Natural killer cell treated with Interleukin-12 subunit alpha and Interleukin-12 subunit beta and Interleukin-15 and Interleukin-18, amount 100 ng/mL, for 72 hours (primary cell): ENCODE results near the gene MORC2. TPM values are rescaled to one million over a fixed set of nuclear protein-coding genes. Genes with fewer than 3 reads are reported as not detected.

Experiments
- ATAC-seq, 2 donors: fragments of 150-1000 bp; cut with Tn5 transposase in 1 of 2; sonication (Bioruptor Pico), chemical (Tn5 transposase) in 1 of 2; 2 replicates each; pipeline ENCODE4 v1.10.0; 2021
- DNase-seq: peaks from one replicate; pipeline ENCODE4 v3.0.0; 2022; ENCODE audit warnings: low spot score
- H3K27ac Mint-ChIP-seq, 2 donors: 1 replicate in 1 of 2; 2 replicates in 1 of 2; pipeline ENCODE4 v1.8.0; 2022; ENCODE audit warnings: mixed read lengths in 2 of 2, mild to moderate bottlenecking in 1 of 2, moderate library complexity in 1 of 2
- H3K27me3 Mint-ChIP-seq, 2 donors: 1 replicate in 1 of 2; 2 replicates in 1 of 2; pipeline ENCODE4 v1.8.0; 2022; ENCODE audit warnings: mixed read lengths in 2 of 2
- H3K36me3 Mint-ChIP-seq: one replicate; pipeline ENCODE4 v1.8.0; 2022; ENCODE audit warnings: mixed read lengths
- H3K4me1 Mint-ChIP-seq, 2 donors: 1 replicate in 1 of 2; 2 replicates in 1 of 2; pipeline ENCODE4 v1.8.0; 2022; ENCODE audit warnings: low read depth in 2 of 2, mixed read lengths in 2 of 2, mild to moderate bottlenecking in 1 of 2
- H3K4me3 Mint-ChIP-seq: one replicate; pipeline ENCODE4 v1.8.0; 2022; ENCODE audit warnings: mixed read lengths
- H3K9me3 Mint-ChIP-seq: 2 replicates; pipeline ENCODE4 v1.8.0; 2022; ENCODE audit warnings: mixed read lengths
- total RNA-seq, 2 donors: library from RNA; stranded (reverse); gene quantifications; one replicate each; pipeline ENCODE4 v1.2.3, GENCODE V29; 2022

MORC2 gene
- total RNA-seq, 2 donors from 2014 or later = 23.6 to 30.4 TPM

- Mint-ChIP-seq H3K4me1 (peaks cover 12 to 15% of the 10 kb centered on the region in 2 donors), H3K4me3 (peak overlapping the region; percentile 11), H3K27ac (no peak overlapping the region), H3K27me3 (no peaks in the 10 kb centered on the region), H3K36me3 (peaks cover 61% of the 10 kb centered on the region), H3K9me3 (peaks cover 29% of the 10 kb centered on the region)
- ATAC-seq = peak in 1 of 2 donors; percentile 41
- no peak for DNase-seq
These were observed 9.9 kb upstream of the MORC2 start for GRCh38 chr22:30978304-30978962.

GRCh38 chr22:30970356-30970746 lies 1.8 kb upstream of the MORC2 start:
- H3K27ac Mint-ChIP-seq = peak overlapping the region; percentile 89 to 91
- H3K27me3 Mint-ChIP-seq = no peaks in the 10 kb centered on the region
- H3K36me3 Mint-ChIP-seq = peaks cover 52% of the 10 kb centered on the region
- no peak for DNase-seq
- no peak for ATAC-seq
- H3K4me1 Mint-ChIP-seq = peaks cover 29 to 34% of the 10 kb centered on the region in 2 donors
- H3K4me3 Mint-ChIP-seq = peak overlapping the region; percentile 96
- H3K9me3 Mint-ChIP-seq = peaks cover 7% of the 10 kb centered on the region

- Mint-ChIP-seq H3K4me1 (peaks cover 34 to 35% of the 10 kb centered on the region in 2 donors), H3K27ac (peak overlapping the region; percentile 89 to 91), H3K36me3 (peaks cover 46% of the 10 kb centered on the region), H3K9me3 (peaks cover 5% of the 10 kb centered on the region), H3K27me3 (no peaks in the 10 kb centered on the region), H3K4me3 (peak overlapping the region; percentile 96)
- ATAC-seq (peak; percentile 48 to 50), DNase-seq (peak; percentile 66)
These were observed 1.2 kb upstream of the MORC2 start for GRCh38 chr22:30969532-30970355.

- DNase-seq = peak; percentile 99
- peaks cover 31 to 35% of the 10 kb centered on the region in 2 donors for H3K4me1 Mint-ChIP-seq
- H3K9me3 Mint-ChIP-seq = peaks cover 5% of the 10 kb centered on the region
These were observed 454 bp upstream of the MORC2 start, which contains the start of gene TUG1 for GRCh38 chr22:30968924-30969531. TSS of gene TUG1 (plus strand) at chr22:30969265.

GRCh38 chr22:30964858-30965257 lies 3.7 kb downstream of the MORC2 start:
- H3K27ac Mint-ChIP-seq = no peak overlapping the region
- DNase-seq = no peak
- peaks cover 8 to 13% of the 10 kb centered on the region in 2 donors for H3K4me1 Mint-ChIP-seq
- H3K9me3 Mint-ChIP-seq = no peaks in the 10 kb centered on the region
- H3K36me3 Mint-ChIP-seq = peaks cover 7% of the 10 kb centered on the region
- H3K4me3 Mint-ChIP-seq = no peak overlapping the region
- ATAC-seq = no peak
- no peaks in the 10 kb centered on the region for H3K27me3 Mint-ChIP-seq

More at GRCh38 chr22:30968924-30969531, 454 bp upstream of the MORC2 start, which contains the start of gene TUG1:
- ATAC-seq = peak; percentile 95 to 96
- Mint-ChIP-seq H3K4me3 (peak within 1 kb of the TSS; percentile 96), H3K27ac (peak within 1 kb of the TSS; percentile 89 to 91), H3K36me3 (peaks cover 39% of the 10 kb centered on the region), H3K27me3 (no peaks in the 10 kb centered on the region)

GRCh38 chr22:30955153-30955552 lies 13.4 kb downstream of the MORC2 start:
- ATAC-seq (no peak), DNase-seq (no peak)
- no peak overlapping the region for H3K27ac Mint-ChIP-seq

GRCh38 chr22:30953206-30953605 lies 15.4 kb downstream of the MORC2 start:
- Mint-ChIP-seq H3K9me3 (no peaks in the 10 kb centered on the region), H3K27ac (no peak overlapping the region), H3K4me3 (no peak overlapping the region), H3K4me1 (peaks cover 7 to 13% of the 10 kb centered on the region in 2 donors), H3K36me3 (no peaks in the 10 kb centered on the region), H3K27me3 (no peaks in the 10 kb centered on the region)
- DNase-seq (no peak), ATAC-seq (no peak)

More at GRCh38 chr22:30955153-30955552, 13.4 kb downstream of the MORC2 start:
- H3K9me3 Mint-ChIP-seq = no peaks in the 10 kb centered on the region
- no peaks in the 10 kb centered on the region for H3K36me3 Mint-ChIP-seq
- H3K4me3 Mint-ChIP-seq = no peak overlapping the region
- no peaks in the 10 kb centered on the region for H3K27me3 Mint-ChIP-seq
- peaks cover 9 to 15% of the 10 kb centered on the region in 2 donors for H3K4me1 Mint-ChIP-seq

GRCh38 chr22:30949934-30950660 lies 18.5 kb downstream of the MORC2 start:
- DNase-seq (no peak), ATAC-seq (no peak)
- H3K4me1 Mint-ChIP-seq = peaks cover 7 to 10% of the 10 kb centered on the region in 2 donors
- H3K4me3 Mint-ChIP-seq = no peak overlapping the region
- no peaks in the 10 kb centered on the region for H3K27me3 Mint-ChIP-seq
- no peaks in the 10 kb centered on the region for H3K9me3 Mint-ChIP-seq
- H3K36me3 Mint-ChIP-seq = peaks cover 9% of the 10 kb centered on the region
- H3K27ac Mint-ChIP-seq = no peak overlapping the region

- H3K4me1 Mint-ChIP-seq = peaks cover 18 to 22% of the 10 kb centered on the region in 2 donors
- H3K27me3 Mint-ChIP-seq = no peaks in the 10 kb centered on the region
These were observed 19.6 kb downstream of the MORC2 start for GRCh38 chr22:30948930-30949342.

GRCh38 chr22:30947816-30948454 lies 20.6 kb downstream of the MORC2 start:
- Mint-ChIP-seq H3K9me3 (no peaks in the 10 kb centered on the region), H3K4me3 (no peak overlapping the region), H3K36me3 (peaks cover 20% of the 10 kb centered on the region), H3K4me1 (peaks cover 25% of the 10 kb centered on the region in 2 donors), H3K27me3 (no peaks in the 10 kb centered on the region), H3K27ac (no peak overlapping the region)
- DNase-seq (no peak), ATAC-seq (no peak)

More at GRCh38 chr22:30948930-30949342, 19.6 kb downstream of the MORC2 start:
- Mint-ChIP-seq H3K9me3 (no peaks in the 10 kb centered on the region), H3K36me3 (peaks cover 20% of the 10 kb centered on the region), H3K27ac (no peak overlapping the region), H3K4me3 (no peak overlapping the region)
- DNase-seq = no peak
- no peak for ATAC-seq

- no peak for DNase-seq
- H3K27me3 Mint-ChIP-seq = no peaks in the 10 kb centered on the region
- H3K4me3 Mint-ChIP-seq = no peak overlapping the region
- H3K27ac Mint-ChIP-seq = no peak overlapping the region
- H3K4me1 Mint-ChIP-seq = peaks cover 25% of the 10 kb centered on the region in 2 donors
- no peak for ATAC-seq
- peaks cover 20% of the 10 kb centered on the region for H3K36me3 Mint-ChIP-seq
- no peaks in the 10 kb centered on the region for H3K9me3 Mint-ChIP-seq
These were observed 21.3 kb downstream of the MORC2 start for GRCh38 chr22:30947173-30947815.

GRCh38 chr22:30946354-30946753 lies 22.2 kb downstream of the MORC2 start:
- DNase-seq (no peak), ATAC-seq (no peak)
- Mint-ChIP-seq H3K27me3 (no peaks in the 10 kb centered on the region), H3K36me3 (peaks cover 20% of the 10 kb centered on the region), H3K4me1 (peaks cover 25 to 29% of the 10 kb centered on the region in 2 donors), H3K27ac (no peak overlapping the region), H3K4me3 (no peak overlapping the region), H3K9me3 (no peaks in the 10 kb centered on the region)
